Measurements from ENCODE around the gene PBX1.
A peak's percentile ranks its signal among the peaks of the same experiment; 100 is the strongest.

PBX1 gene

DNA sequence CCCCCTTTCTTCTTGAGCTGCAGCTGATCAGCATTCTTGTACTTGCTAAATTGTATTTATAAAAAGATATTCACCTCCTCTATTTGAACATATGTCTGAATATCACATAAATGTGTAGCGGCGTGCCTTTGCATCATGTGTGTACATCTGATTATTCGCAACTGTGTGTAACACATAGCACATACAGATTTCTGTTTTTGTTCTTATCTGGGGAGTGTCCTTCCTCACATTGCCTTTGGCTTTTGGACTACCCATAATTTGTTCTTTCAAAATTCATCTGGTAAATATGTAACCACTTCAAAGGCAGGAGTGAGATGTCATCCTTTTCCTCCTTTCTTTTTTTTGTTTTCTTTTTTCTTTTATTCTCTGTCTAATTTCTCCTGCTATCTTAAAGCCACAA is 113.6 kb downstream of the PBX1 start:
- Histone ChIP-seq H3K4me3 (ENCODE audit: low read depth, low read length) (no peak overlapping the region), H3K9me3 (ENCODE audit: control insufficient read depth, insufficient read depth, low read depth, low read length) (no peaks in the 10 kb centered on the region), H3K27ac (ENCODE audit: extremely low read depth, low read depth, low read length) (no peak overlapping the region), H3K36me3 (ENCODE audit: control insufficient read depth in 2 of 2, insufficient read depth in 1 of 2, low read length in 2 of 2) (no peaks in the 10 kb centered on the region), H3K4me1 (ENCODE audit: control insufficient read depth, insufficient read depth, low read length) (no peaks in the 10 kb centered on the region; the same call in 1 of the 2 replicates)
- CTCF ChIA-PET, result interaction anchor here (0.6 to 1.4 kb wide), 3 partner anchors 24 to 210 kb away, joined by 3 to 4 read pairs (median 3); no protein-coding TSS in a partner anchor
- TF ChIP-seq ZNF658 (tag by site-specific recombination; IDR thresholded peaks at IDR 0.05) (no peak), ZBTB10 (tag by site-specific recombination; IDR thresholded peaks at IDR 0.05) (no peak)
- TF ChIP-seq, protein P1, sequence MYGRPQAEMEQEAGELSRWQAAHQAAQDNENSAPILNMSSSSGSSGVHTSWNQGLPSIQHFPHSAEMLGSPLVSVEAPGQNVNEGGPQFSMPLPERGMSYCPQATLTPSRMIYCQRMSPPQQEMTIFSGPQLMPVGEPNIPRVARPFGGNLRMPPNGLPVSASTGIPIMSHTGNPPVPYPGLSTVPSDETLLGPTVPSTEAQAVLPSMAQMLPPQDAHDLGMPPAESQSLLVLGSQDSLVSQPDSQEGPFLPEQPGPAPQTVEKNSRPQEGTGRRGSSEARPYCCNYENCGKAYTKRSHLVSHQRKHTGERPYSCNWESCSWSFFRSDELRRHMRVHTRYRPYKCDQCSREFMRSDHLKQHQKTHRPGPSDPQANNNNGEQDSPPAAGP (tag by site-specific recombination; IDR thresholded peaks at IDR 0.05), result no peak
- POLR2A ChIA-PET, result no interaction called here

DNA sequence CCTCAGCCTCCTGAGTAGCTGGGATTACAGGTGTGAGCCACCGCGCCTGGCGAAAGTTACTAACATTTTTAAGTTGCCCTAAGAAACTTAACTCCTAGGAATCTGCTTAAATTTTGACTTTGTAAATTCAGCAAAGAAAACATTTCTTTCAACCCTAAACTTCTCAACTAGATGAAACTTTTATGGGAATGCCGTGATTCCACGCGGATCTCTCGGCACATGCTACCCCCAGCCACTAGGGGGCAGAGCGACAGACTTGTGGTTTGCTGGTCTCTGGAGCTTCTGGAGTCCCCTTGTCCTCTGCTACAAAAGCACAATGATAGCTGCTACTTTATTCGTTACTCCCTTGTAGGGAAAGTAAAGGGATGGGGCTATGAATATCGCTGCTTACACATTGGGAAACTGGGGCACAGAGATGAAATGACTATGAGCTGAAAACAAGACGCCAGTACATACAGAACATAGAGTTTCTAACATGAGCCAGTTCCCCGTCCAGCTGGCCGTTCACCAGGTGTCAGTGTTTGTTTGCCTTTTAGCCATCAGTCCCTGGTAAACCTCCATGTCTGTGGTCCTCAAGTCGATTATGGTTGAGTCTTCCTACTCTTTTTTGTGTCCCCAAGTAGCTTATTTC is 114.7 kb downstream of the PBX1 start:
- POLR2A ChIA-PET, result no interaction called here
- H3K27ac ChIP-seq (ENCODE audit: extremely low read depth, low read depth, low read length), result no peak overlapping the region
- no peak overlapping the region for H3K4me3 ChIP-seq (ENCODE audit: low read depth, low read length)
- TF ChIP-seq ZNF174 (tag by site-specific recombination; IDR thresholded peaks at IDR 0.05) (no peak), ZNF202 (tag by site-specific recombination; IDR thresholded peaks at IDR 0.05; ENCODE audit: borderline replicate concordance) (0 out of 2 replicates have a peak, but pooled peaks have one; percentile 16)
- no peaks in the 10 kb centered on the region; the same call in 1 of the 2 replicates for H3K4me1 ChIP-seq (ENCODE audit: control insufficient read depth, insufficient read depth, low read length)
- CTCF ChIA-PET, result interaction anchor here (0.6 to 2.0 kb wide), 15 partner anchors 9 to 117 kb away, joined by 3 to 11 read pairs (median 3); no protein-coding TSS in a partner anchor
- no peaks in the 10 kb centered on the region for H3K9me3 ChIP-seq (ENCODE audit: control insufficient read depth, insufficient read depth, low read depth, low read length)
- H3K36me3 ChIP-seq (ENCODE audit: control insufficient read depth in 2 of 2, insufficient read depth in 1 of 2, low read length in 2 of 2), result no peaks in the 10 kb centered on the region

DNA sequence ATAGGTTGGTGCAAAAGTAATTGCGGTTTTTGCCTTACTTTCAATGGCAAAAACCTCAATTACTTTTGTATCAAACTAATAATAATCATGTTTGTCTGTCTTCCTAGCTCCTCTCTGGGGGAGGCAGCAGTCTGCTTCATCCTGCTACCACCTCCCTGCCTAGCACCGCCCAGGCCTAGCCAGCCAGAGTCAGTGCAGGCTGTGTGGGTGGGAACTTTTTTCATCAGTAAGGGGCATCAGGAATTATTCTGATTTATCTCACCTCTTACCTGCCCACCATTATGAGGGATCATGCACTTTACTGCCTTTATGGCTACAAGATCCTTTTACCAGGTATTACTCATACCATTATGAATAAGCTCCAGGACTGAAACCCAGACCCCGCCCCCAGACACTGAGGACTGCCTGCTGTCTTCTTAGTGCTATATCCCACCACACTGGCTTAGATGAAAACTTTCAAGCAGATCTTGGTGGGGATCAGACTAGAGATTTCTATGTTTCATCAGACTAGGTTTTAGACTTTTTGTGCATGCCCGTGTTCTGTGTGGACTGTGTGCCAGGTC is 116.4 kb downstream of the PBX1 start:
- H3K4me1 ChIP-seq (ENCODE audit: control insufficient read depth, insufficient read depth, low read length), result no peaks in the 10 kb centered on the region; the same call in 1 of the 2 replicates
- H3K27ac ChIP-seq (ENCODE audit: extremely low read depth, low read depth, low read length), result no peak overlapping the region
- CTCF ChIA-PET, result interaction anchor here (0.6 to 1.9 kb wide), 3 partner anchors 20 to 58 kb away, joined by 3 to 5 read pairs (median 4); no protein-coding TSS in a partner anchor
- no peak overlapping the region for H3K4me3 ChIP-seq (ENCODE audit: low read depth, low read length)
- no peaks in the 10 kb centered on the region for H3K9me3 ChIP-seq (ENCODE audit: control insufficient read depth, insufficient read depth, low read depth, low read length)
- TF ChIP-seq ZFHX2 (tag by site-specific recombination; conservative IDR thresholded peaks at IDR 0.05), result peak; percentile 59
- TF ChIP-seq KLF10 (tag by site-specific recombination; IDR thresholded peaks at IDR 0.05), result no peak
- TF ChIP-seq ZNF280C (tag by site-specific recombination; IDR thresholded peaks at IDR 0.05), result no peak
- TF ChIP-seq EGR2 (tag by site-specific recombination; IDR thresholded peaks at IDR 0.05; ENCODE audit: low read depth), result peak; percentile 79
- POLR2A ChIA-PET, result no interaction called here
- H3K36me3 ChIP-seq (ENCODE audit: control insufficient read depth in 2 of 2, insufficient read depth in 1 of 2, low read length in 2 of 2), result no peaks in the 10 kb centered on the region

DNA sequence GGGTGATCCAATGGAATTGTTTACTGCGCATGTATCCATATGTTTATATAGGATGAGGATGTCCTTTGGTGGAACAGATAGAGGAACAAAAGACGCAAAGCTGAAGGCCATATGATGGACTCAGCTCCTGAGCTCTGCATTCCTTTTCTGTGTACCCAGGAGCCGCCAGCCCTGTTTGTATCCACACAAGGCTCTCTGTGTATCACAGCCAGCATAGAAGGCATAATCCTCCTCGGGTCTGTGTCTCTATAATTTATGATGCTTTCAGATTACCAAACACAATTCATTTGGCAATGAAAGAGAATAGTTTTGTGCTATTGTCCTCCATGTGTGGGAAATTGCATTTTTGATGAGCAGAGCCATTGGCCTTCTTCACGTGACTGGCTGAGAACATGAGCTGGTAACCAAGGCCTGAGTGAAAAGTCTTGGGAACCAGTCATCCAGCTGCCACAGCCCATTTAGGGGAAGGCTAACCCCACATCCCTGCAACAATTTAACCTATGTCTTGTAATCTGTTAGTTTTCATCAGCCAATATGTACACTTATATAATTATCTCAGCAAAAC is 119.2 kb downstream of the PBX1 start:
- ChIA-PET POLR2A (no interaction called here), CTCF (interaction anchor here (0.8 kb wide), 1 partner anchor 396 kb away, joined by 3 read pairs; no protein-coding TSS in a partner anchor)
- Histone ChIP-seq H3K27ac (ENCODE audit: extremely low read depth, low read depth, low read length) (no peak overlapping the region), H3K4me1 (ENCODE audit: control insufficient read depth, insufficient read depth, low read length) (no peaks in the 10 kb centered on the region; the same call in 1 of the 2 replicates), H3K36me3 (ENCODE audit: control insufficient read depth in 2 of 2, insufficient read depth in 1 of 2, low read length in 2 of 2) (no peaks in the 10 kb centered on the region), H3K9me3 (ENCODE audit: control insufficient read depth, insufficient read depth, low read depth, low read length) (no peaks in the 10 kb centered on the region), H3K4me3 (ENCODE audit: low read depth, low read length) (no peak overlapping the region)
- TF ChIP-seq ZNF23 (tag by site-specific recombination; IDR thresholded peaks at IDR 0.05; ENCODE audit: borderline replicate concordance) (no peak), ZBTB17 (tag by site-specific recombination; IDR thresholded peaks at IDR 0.05) (no peak), HOXA7 (CRISPR knock-in tag; IDR thresholded peaks at IDR 0.05; ENCODE audit: borderline replicate concordance) (no peak), KLF8 (tag by site-specific recombination; IDR thresholded peaks at IDR 0.05) (no peak), ZNF623 (tag by site-specific recombination; IDR thresholded peaks at IDR 0.05) (no peak), ZNF132 (tag by site-specific recombination; IDR thresholded peaks at IDR 0.05; ENCODE audit: borderline replicate concordance) (no peak), SCRT2 (tag by site-specific recombination; IDR thresholded peaks at IDR 0.05) (no peak), IKZF3 (tag by site-specific recombination; IDR thresholded peaks at IDR 0.05) (no peak), ZNF621 (tag by site-specific recombination; IDR thresholded peaks at IDR 0.05) (no peak), ZNF843 (tag by site-specific recombination; IDR thresholded peaks at IDR 0.05) (no peak), ZNF239 (tag by site-specific recombination; IDR thresholded peaks at IDR 0.05) (no peak), GLIS1 (tag by site-specific recombination; IDR thresholded peaks at IDR 0.05) (no peak), SCRT1 (tag by site-specific recombination; IDR thresholded peaks at IDR 0.05; ENCODE audit: borderline replicate concordance) (no peak)
